HG02610 (cell line): ENCODE data around the gene TBATA.
A peak's percentile ranks its signal among the peaks of the same experiment; 100 is the strongest.

Source experiments
- ATAC-seq: cut with Tn5 transposase; IDR thresholded peaks from one replicate; pipeline ENCODE4 v1.9.1; 2021; ENCODE audit warnings: mild to moderate bottlenecking, moderate library complexity; ENCODE audit not compliant: unreplicated experiment

The TBATA gene

GRCh38 chr10:70785190-70785589 lies at the start of gene TBATA:
Gene TBATA (minus strand): TSS chr10:70785377. CDS start chr10:70783379, 1,998 bp downstream.
- ATAC-seq, result no peak

GRCh38 chr10:70834441-70835151 lies 49.4 kb upstream of the TBATA start:
- no peak for ATAC-seq

- ATAC-seq, result no peak
Measured at GRCh38 chr10:70834021-70834420, 48.8 kb upstream of the TBATA start.

GRCh38 chr10:70833601-70834000 lies 48.4 kb upstream of the TBATA start:
- no peak for ATAC-seq

DNA sequence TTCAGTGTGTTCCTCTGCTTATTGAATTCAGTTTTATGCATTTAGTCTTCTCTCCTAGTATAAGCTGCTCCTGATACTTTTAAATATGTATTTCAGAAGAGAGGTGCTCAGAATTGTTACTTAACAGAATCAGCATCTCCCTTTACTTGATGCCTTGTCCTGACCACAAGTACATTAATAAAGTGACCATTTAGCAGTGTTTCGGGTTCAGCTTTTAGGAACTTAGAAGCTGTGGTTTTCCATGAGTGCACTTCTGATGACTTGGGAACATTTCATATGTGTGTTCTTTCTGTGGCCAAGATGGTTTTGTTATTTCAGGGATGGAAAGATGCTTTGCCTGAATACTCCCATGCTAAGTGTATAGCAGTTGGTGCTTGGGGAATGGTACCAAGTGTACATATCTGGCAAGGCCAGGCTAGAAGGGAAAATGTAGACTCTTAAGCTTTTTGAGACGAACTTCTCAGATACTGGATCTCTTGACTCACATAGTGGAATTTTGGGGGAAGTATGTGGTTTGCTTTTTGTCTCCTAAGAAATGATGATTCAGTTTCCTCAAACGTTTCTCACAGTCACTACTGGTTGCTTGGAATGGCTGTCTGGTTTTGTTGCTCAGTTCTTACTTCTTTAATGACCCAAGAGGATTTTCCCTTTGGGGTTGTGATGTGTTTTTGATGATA lies 47.8 kb upstream of the TBATA start:
- peak; percentile 51 for ATAC-seq

DNA sequence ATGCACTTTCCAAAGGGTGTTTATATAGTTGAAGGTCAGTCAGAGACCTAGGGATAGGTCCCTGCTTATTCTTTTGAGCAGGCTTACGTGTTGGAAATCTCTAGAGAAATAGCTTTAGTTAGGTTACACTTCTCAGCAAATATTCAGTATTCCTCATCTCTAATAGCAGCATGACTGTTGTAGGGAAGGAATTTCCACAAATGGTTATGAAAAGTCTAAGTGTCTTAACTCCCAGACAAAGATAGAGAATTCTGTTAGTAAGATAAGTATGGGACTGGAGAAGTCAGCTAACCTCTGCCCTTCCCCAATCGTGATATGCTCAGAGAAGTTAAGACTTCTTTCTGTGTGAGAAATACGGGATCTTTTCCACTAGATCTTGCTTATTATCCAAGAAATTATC lies 47.0 kb upstream of the TBATA start:
- ATAC-seq, result no peak

DNA sequence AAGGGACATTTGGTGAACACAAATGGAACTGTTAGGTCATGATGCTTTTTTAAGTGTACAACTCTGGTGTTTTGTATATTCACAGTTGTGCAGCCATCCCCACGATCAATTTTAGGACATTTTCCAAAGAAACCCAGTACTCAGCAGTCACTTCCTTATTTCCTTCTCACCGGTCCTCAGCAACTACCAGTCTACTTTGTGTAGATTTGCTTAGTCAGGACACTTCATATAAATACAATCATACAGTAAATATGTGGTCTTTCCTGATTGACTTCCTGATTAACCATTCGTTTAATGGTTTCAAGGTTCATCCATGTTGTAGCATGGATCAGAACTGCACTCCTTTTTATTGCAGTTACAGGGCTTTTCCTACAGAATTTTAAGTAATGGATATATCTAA lies 45.0 kb upstream of the TBATA start:
- no peak for ATAC-seq

DNA sequence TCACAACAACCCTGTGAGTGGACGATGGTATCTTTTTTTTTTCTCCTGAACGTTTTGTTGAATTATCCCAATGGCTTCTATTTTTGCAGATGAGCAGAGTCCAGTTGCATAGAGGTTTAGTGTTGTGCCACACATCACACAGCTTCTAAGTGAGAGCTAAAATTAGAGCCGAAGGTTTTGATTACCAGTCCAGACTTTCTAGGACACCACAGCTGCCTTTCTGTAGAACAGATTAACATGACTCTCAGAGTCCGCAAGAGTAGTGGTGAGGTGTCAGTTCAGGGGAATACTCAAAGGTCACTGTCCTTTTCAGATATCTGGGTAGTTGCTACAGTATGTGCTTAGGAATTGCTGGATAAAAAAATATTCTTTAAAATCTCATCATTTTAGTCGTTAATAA lies 44.4 kb upstream of the TBATA start:
- no peak for ATAC-seq

- no peak for ATAC-seq
Measured at GRCh38 chr10:70828923-70829322, 43.7 kb upstream of the TBATA start.

- no peak for ATAC-seq
Measured at GRCh38 chr10:70827086-70827757, 42.0 kb upstream of the TBATA start.

DNA sequence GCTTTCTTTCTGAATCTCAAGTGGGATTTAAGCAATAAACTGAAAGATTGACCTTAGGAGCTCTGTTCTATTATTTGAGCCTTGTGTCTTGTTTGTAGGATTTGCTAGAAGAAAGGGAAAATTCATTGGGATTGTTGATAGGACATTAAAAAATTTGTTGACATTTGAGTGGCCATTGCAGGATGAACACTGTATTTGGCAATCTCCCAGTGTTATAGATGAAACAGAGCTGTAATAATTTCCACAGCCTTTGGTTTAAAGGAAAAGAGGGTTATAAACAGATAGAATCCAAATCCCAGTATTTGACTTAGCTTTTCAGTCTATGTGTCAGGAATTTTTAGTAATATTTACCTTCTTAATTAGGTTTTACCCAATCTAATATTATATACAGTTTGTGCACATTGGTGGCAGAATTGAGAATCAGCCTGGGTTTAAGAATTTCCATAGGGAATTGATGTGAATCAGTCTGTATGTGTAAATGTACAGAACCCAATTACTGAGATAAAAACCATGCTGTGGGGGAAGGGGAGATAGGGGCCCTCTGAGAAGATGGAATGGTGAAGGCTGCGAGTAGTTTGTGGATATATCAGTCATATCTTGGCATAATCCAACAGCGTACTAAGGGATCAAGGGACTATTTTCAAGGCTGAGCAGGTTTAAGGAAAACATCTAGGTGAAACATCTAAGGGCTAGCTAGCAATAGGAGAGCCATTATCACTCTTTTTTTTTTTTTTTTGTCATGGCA lies 37.1 kb upstream of the TBATA start:
- no peak for ATAC-seq

- ATAC-seq, result no peak
Measured at GRCh38 chr10:70820976-70821750, 36.0 kb upstream of the TBATA start.

GRCh38 chr10:70816220-70816894 lies 31.2 kb upstream of the TBATA start:
- peak; percentile 36 for ATAC-seq

DNA sequence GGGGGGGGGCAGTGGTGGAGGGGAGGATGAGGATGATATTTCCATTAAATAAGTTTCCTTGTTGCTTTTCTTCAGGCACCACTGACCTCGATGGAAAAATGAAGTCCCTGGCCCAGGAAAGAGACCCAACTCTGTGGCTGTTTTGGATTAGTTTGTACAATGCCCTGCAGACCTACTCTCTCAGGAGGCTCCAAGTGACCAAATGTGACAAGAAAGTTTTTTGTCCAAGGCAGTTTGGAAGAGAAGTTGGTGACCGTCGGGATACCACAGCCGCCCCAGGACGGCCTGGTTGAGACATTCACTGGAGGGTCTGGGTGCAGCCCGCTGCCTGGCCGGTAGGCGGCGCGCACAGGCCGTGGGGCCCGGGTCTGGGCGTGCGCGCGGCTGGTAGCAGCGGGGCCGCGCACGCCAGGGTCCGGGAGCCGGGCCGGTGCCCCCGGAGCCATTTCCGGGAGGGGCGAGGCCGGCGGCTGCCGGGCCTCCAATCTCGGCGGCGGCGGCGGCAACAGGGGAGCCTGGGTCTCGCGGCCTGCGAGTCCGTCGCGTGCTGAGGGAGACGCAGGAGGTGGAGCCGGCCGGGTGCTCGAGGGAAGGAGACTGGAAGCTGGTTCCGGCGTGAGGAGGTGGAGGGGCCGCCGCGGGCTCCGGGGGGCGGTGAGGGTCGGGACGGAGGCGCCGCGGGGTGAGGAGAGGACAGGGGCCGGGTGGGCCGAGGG lies 30.5 kb upstream of the TBATA start, which contains the start of gene SGPL1:
SGPL1 (plus strand) TSS at position 445 of the 716 bp plus-strand sequence. CDS start 906 bp downstream, outside the sequence.
- ATAC-seq, result peak; percentile 87

DNA sequence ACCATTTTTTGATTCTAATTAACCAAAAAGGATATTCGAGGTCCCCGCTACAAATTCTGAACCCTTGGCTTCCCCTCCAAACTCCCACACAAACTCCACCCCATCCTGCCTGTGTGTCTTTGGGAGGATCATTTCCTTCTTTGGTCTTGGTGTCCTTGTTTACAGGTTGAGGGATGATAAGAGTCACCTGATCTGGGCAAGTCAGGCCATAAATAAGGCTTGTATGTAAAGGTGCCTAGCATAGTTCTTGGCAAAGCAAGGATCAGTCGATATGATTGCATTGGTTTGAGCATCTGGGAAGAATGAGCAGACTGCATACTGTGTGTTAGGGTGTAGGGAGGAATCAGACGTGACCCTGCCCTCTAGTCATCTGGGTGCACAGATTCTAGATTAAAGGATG lies 28.9 kb upstream of the TBATA start:
- ATAC-seq, result no peak

- ATAC-seq, result no peak
Measured at GRCh38 chr10:70812814-70813213, 27.6 kb upstream of the TBATA start.

DNA sequence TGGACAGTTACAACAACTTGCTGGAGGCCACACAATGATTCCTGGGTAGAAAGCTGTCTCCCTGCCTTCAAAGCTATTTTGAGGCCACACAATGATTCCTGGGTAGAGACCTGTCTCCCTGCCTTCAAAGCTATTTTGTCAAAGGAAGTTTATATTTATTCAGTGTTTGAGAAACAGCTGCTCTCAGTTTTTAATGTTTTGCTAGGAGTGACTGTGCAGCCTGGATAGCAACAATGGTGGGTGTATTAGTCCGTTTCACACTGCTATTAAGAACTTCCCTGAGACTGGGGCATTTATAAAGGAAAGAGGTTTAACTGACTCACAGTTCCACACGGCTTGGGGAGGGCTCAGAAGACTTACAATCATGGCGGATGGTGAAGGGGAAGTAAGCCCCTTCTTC lies 26.7 kb upstream of the TBATA start:
- ATAC-seq, result no peak

DNA sequence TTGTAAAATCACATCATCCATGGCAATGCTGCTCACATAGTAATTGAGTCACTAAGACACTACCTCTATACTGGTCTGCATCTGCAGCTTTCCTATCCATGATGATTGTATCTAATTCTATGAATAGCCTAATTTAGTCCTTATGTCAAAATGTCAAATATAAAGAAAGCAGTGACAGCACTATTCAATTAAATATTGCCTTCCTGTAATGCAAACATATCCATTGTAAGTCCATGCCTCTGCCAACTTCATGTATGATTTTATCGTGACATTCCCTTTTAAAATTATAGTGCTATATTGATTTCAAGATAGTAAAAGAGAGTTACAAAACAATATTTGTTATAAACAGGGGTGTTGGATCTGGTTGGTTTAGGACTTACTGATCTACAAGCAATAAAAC lies 25.8 kb upstream of the TBATA start:
- no peak for ATAC-seq

GRCh38 chr10:70809726-70810125 lies 24.5 kb upstream of the TBATA start:
- ATAC-seq, result no peak
